Activated CD8-positive, alpha-beta T cell treated with anti-CD3 and anti-CD28 coated beads for 36 hours (primary cell): ENCODE data around the gene OR2T11. TPM values are rescaled to one million over a fixed set of nuclear protein-coding genes. Genes with fewer than 3 reads are reported as not detected.
"Not testable (repeated sequence)": the region's sequence is repeated elsewhere in the genome, so short reads cannot be mapped to it uniquely, and the experiment has no call there.

ENCODE experiments used
- ATAC-seq: fragments of 200-7000 bp; cut with Tn5 transposase; one replicate; pipeline ENCODE4 v1.10.0; 2021; ENCODE audit warnings: mild to moderate bottlenecking, moderate library complexity
- CTCF ChIA-PET: fragments of 350-600 bp; sonication (Branson Sonifier 250); formaldehyde crosslinking; loops from one replicate; lab custom pipeline; 2021; ENCODE audit warnings: antibody characterized with exemption; lab: Charles Lee
- POLR2A ChIA-PET: fragments of 350-600 bp; sonication (Branson Sonifier 250); formaldehyde crosslinking; loops from one replicate; lab custom pipeline; 2021; ENCODE audit warnings: antibody characterized with exemption; lab: Charles Lee
- DNase-seq: peaks from one replicate; pipeline ENCODE4 v3.0.0-alpha.2; 2020
- H3K27ac Mint-ChIP-seq: one replicate; pipeline ENCODE4 v1.8.0; 2021; ENCODE audit warnings: mild to moderate bottlenecking, mixed read lengths
- H3K27me3 Mint-ChIP-seq: one replicate; pipeline ENCODE4 v1.8.0; 2021; ENCODE audit warnings: mixed read lengths
- H3K36me3 Mint-ChIP-seq: one replicate; pipeline ENCODE4 v1.8.0; 2021; ENCODE audit warnings: low read depth, mixed read lengths
- H3K4me1 Mint-ChIP-seq: one replicate; pipeline ENCODE4 v1.8.0; 2021; ENCODE audit warnings: low read depth, mixed read lengths
- H3K4me3 Mint-ChIP-seq: one replicate; pipeline ENCODE4 v1.8.0; 2021; ENCODE audit warnings: mild to moderate bottlenecking, moderate library complexity, mixed read lengths
- H3K9me3 Mint-ChIP-seq: one replicate; pipeline ENCODE4 v1.8.0; 2021; ENCODE audit warnings: mixed read lengths
- CTCF ChIP-seq: fragments of 200-600 bp; IDR thresholded peaks from one replicate; pipeline ENCODE4 v1.8.0; 2022; ENCODE audit warnings: antibody characterized with exemption, mild to moderate bottlenecking
- intact Hi-C: fragments of 100-400 bp; cut with micrococcal nuclease; formaldehyde crosslinking; loops from one replicate; pipeline ENCODE4 v1.10.0; 2022
- total RNA-seq, 2 experiments: library from RNA; stranded (reverse); gene quantifications; one replicate each; pipeline ENCODE4 v1.2.3, GENCODE V29; 2021

Gene OR2T11
- total RNA-seq, 2 experiments from 2014 or later = not detected

GRCh38 chr1:248592655-248593054 is 42.2 kb downstream of the OR2T11 start:
- ChIA-PET CTCF (no interaction called here), POLR2A (no interaction called here)
- no peak for DNase-seq
- H3K27ac Mint-ChIP-seq = no peak overlapping the region
- peaks cover 7% of the 10 kb centered on the region for H3K4me1 Mint-ChIP-seq
- H3K9me3 Mint-ChIP-seq = no peaks in the 10 kb centered on the region
- H3K36me3 Mint-ChIP-seq = no peaks in the 10 kb centered on the region
- H3K4me3 Mint-ChIP-seq = no peak overlapping the region
- H3K27me3 Mint-ChIP-seq = no peaks in the 10 kb centered on the region
- TF ChIP-seq CTCF = no peak
- ATAC-seq = no peak
- intact Hi-C loops = no loop called here

- DNase-seq = no peak
- no peak for ATAC-seq
- H3K4me3 Mint-ChIP-seq = no peak overlapping the region
- no peaks in the 10 kb centered on the region for H3K36me3 Mint-ChIP-seq
- H3K9me3 Mint-ChIP-seq = no peaks in the 10 kb centered on the region
- no peak for TF ChIP-seq CTCF
- H3K4me1 Mint-ChIP-seq = no peaks in the 10 kb centered on the region
- POLR2A ChIA-PET = no interaction called here
- intact Hi-C loops = no loop called here
- H3K27ac Mint-ChIP-seq = no peak overlapping the region
- CTCF ChIA-PET = no interaction called here
- peaks cover 1% of the 10 kb centered on the region for H3K27me3 Mint-ChIP-seq
Measured at GRCh38 chr1:248590055-248590454, 44.8 kb downstream of the OR2T11 start.

GRCh38 chr1:248589334-248589733 is 45.6 kb downstream of the OR2T11 start:
- H3K4me3 Mint-ChIP-seq = no peak overlapping the region
- POLR2A ChIA-PET = no interaction called here
- no peak for ATAC-seq
- no peak overlapping the region for H3K27ac Mint-ChIP-seq
- H3K36me3 Mint-ChIP-seq = no peaks in the 10 kb centered on the region
- H3K27me3 Mint-ChIP-seq = peaks cover 1% of the 10 kb centered on the region
- CTCF ChIA-PET = interaction anchor here (0.6 kb wide), 1 partner anchor 107 kb away, joined by 3 read pairs; no protein-coding TSS in a partner anchor
- no peak for TF ChIP-seq CTCF
- no peak for DNase-seq
- intact Hi-C loops = no loop called here
- no peaks in the 10 kb centered on the region for H3K9me3 Mint-ChIP-seq
- H3K4me1 Mint-ChIP-seq = no peaks in the 10 kb centered on the region

- H3K9me3 Mint-ChIP-seq = no peaks in the 10 kb centered on the region
- H3K27ac Mint-ChIP-seq = no peak overlapping the region
- ATAC-seq = no peak
- no peaks in the 10 kb centered on the region for H3K36me3 Mint-ChIP-seq
- ChIA-PET POLR2A (no interaction called here), CTCF (no interaction called here)
- H3K27me3 Mint-ChIP-seq = peaks cover 1% of the 10 kb centered on the region
- no peak overlapping the region for H3K4me3 Mint-ChIP-seq
- no peaks in the 10 kb centered on the region for H3K4me1 Mint-ChIP-seq
- TF ChIP-seq CTCF = no peak
- DNase-seq = no peak
- intact Hi-C loops = no loop called here
Measured at GRCh38 chr1:248585266-248585665, 49.6 kb downstream of the OR2T11 start.

GRCh38 chr1:248576260-248576980 is 58.5 kb downstream of the OR2T11 start:
- ChIA-PET POLR2A (no interaction called here), CTCF (no interaction called here)
- peaks cover 2% of the 10 kb centered on the region for H3K9me3 Mint-ChIP-seq
- no peak overlapping the region for H3K27ac Mint-ChIP-seq
- no peak overlapping the region for H3K4me3 Mint-ChIP-seq
- peaks cover 5% of the 10 kb centered on the region for H3K4me1 Mint-ChIP-seq
- intact Hi-C loops = no loop called here
- no peak for TF ChIP-seq CTCF
- no peaks in the 10 kb centered on the region for H3K36me3 Mint-ChIP-seq
- ATAC-seq (no peak), DNase-seq (no peak)
- H3K27me3 Mint-ChIP-seq = peaks cover 2% of the 10 kb centered on the region

- H3K36me3 Mint-ChIP-seq, DNase-seq, H3K4me1 Mint-ChIP-seq, intact Hi-C loops, CTCF ChIA-PET, H3K4me3 Mint-ChIP-seq, ATAC-seq, POLR2A ChIA-PET, H3K9me3 Mint-ChIP-seq, H3K27me3 Mint-ChIP-seq, H3K27ac Mint-ChIP-seq: not testable (repeated sequence)
Measured at GRCh38 chr1:248574657-248575056, 60.2 kb downstream of the OR2T11 start, which contains the start of gene OR2T34. Gene OR2T34, minus strand, starts transcription at chr1:248574757. Its CDS starts 0 bp downstream, at chr1:248574757.

- H3K27ac Mint-ChIP-seq, ATAC-seq, CTCF ChIA-PET, H3K4me3 Mint-ChIP-seq, DNase-seq, H3K36me3 Mint-ChIP-seq, H3K4me1 Mint-ChIP-seq, POLR2A ChIA-PET, H3K27me3 Mint-ChIP-seq, H3K9me3 Mint-ChIP-seq, intact Hi-C loops: not testable (repeated sequence)
Measured at GRCh38 chr1:248573856-248574255, 61.0 kb downstream of the OR2T11 start.
